Adrenal gland (tissue), 5 donors: ENCODE results near the gene FADS2.

Experiments
- POLR2A ChIP-seq, 2 donors: fragments of 450-650 bp; IDR thresholded peaks; one replicate each; pipeline ENCODE4 v1.6.1; 2017; ENCODE audit warnings: antibody characterized with exemption in 2 of 2, mild to moderate bottlenecking in 2 of 2, moderate library complexity in 1 of 2
- TF ChIP-seq, protein P1 (sequence below), 6 experiments: fragments of 450-650 bp in 4 of 6; fragments of 200-600 bp in 2 of 6; sonication (generic) in 1 of 6; IDR thresholded peaks; 1 replicate in 5 of 6; 2 replicates in 1 of 6; pipeline versions ENCODE4 v1.5.1 to v1.8.0; 2016 to 2021; ENCODE audit warnings: antibody characterized with exemption in 6 of 6, mild to moderate bottlenecking in 2 of 6, moderate library complexity in 1 of 6
- donor health status: DM: no; HTN: no; CAD: no.

DNA sequence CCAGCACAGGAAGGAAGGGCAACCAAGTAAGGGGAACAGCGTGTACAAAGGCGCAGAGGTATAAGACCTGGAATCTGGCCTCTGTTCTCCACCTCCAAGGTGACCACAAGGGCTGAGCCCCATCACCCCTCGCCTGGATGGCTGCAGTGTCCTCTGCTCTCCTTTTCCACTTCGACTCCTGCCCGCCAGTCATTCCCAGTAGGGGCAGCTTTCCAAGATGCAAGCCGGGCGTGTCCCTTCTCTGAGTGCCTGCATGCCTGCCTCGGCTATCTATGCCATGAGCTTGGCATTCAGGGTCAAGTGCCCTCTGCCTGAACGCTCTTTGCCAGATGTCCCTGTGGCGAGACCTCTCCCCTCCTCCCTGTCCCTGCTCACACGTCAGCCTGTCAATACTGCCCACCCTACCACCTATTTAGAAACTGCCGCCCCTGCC, 46.3 kb downstream of the FADS2 start:
- TF ChIP-seq, protein P1, sequence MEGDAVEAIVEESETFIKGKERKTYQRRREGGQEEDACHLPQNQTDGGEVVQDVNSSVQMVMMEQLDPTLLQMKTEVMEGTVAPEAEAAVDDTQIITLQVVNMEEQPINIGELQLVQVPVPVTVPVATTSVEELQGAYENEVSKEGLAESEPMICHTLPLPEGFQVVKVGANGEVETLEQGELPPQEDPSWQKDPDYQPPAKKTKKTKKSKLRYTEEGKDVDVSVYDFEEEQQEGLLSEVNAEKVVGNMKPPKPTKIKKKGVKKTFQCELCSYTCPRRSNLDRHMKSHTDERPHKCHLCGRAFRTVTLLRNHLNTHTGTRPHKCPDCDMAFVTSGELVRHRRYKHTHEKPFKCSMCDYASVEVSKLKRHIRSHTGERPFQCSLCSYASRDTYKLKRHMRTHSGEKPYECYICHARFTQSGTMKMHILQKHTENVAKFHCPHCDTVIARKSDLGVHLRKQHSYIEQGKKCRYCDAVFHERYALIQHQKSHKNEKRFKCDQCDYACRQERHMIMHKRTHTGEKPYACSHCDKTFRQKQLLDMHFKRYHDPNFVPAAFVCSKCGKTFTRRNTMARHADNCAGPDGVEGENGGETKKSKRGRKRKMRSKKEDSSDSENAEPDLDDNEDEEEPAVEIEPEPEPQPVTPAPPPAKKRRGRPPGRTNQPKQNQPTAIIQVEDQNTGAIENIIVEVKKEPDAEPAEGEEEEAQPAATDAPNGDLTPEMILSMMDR (IDR thresholded peaks at IDR 0.05): no peak
- TF ChIP-seq POLR2A (IDR thresholded peaks at IDR 0.05): no peak
